DMS53 (cell line): ENCODE measurements around the gene PP2D1.
"Not testable (repeated sequence)": the region's sequence is repeated elsewhere in the genome, so short reads cannot be mapped to it uniquely, and the experiment has no call there.

Experiments
- DNase-seq: peaks from one replicate; lab custom pipeline; 2025; lab: John Stamatoyannopoulos, UW

Gene PP2D1

DNA sequence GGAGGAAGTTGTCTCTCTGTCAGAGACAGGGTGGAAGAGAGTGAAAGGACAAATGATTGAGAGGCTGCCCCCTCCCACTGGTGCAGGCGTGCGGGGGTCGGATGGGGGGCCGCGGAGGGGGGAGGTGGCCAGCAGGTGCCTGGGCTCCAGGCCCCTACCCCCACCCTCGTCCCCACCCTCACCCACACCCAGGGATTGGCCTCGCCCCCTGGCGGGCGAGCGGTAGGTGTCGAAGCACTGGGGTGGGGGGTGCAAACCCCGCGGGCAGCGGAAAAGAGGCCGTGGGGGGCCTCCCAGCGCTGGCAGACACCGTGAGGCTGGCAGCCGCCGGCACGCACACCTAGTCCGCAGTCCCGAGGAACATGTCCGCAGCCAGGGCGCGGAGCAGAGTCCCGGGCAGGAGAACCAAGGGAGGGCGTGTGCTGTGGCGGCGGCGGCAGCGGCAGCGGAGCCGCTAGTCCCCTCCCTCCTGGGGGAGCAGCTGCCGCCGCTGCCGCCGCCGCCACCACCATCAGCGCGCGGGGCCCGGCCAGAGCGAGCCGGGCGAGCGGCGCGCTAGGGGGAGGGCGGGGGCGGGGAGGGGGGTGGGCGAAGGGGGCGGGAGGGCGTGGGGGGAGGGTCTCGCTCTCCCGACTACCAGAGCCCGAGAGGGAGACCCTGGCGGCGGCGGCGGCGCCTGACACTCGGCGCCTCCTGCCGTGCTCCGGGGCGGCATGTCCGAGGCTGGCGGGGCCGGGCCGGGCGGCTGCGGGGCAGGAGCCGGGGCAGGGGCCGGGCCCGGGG, 27.9 kb upstream of the PP2D1 start, which contains the start of gene KAT2B:
Gene KAT2B, plus strand, starts transcription at position 682 of the 783 bp plus-strand sequence. Its CDS starts 32 bp downstream, at position 714.
- DNase-seq = peak; percentile 76

DNA sequence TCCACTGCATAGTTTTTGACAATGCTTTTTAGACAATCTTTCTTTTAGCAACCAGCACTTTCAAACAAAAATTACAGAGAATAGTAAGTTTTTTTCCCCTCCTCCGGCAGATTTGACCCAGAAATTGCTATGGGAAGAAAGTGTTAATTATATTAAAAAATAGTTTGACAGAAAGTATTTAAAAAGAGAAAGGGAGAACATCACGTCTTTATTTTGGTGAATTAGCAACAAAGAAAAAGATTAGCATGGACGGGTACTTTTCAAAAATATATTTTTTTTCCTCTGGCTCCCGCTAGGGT, 27.4 kb upstream of the PP2D1 start:
- no peak for DNase-seq

GRCh38 chr3:20038699-20039465, 26.8 kb upstream of the PP2D1 start:
- no peak for DNase-seq

DNA sequence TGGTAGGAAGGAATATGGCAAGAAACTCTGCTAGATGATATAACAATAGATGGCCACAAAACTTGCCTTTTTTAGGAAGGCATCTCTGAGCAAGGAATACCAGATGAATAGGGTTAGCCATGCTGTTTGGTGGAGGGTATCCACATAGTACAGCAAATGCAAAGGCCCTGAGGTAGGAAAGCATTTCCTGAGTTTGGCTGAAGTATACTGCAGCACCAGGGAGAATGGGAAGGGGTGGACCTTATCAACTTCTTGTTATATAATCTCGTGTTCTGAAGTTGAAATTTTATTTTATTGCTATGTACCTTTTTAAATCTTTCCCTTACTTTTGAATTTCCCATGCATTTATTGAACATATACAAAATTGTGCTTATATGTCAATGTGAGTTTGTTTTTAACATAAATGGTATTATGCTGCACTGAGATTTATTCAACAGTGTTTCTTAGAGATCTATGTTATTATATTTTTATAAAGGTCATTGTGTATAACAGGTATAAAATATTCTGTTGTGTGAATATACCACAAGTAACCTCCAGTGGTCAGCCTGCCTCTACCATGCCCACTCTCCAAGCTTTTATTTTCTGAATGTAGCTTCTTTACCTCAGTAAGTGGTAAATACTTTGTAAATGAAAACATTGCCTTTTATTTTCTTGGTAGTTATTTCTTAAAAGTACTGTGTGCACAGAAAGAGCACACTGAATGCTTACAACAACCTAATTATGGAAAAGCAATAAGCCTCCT, 25.4 kb upstream of the PP2D1 start:
- DNase-seq = no peak

- DNase-seq = no peak
These were observed 23.0 kb upstream of the PP2D1 start for GRCh38 chr3:20035019-20035418.

DNA sequence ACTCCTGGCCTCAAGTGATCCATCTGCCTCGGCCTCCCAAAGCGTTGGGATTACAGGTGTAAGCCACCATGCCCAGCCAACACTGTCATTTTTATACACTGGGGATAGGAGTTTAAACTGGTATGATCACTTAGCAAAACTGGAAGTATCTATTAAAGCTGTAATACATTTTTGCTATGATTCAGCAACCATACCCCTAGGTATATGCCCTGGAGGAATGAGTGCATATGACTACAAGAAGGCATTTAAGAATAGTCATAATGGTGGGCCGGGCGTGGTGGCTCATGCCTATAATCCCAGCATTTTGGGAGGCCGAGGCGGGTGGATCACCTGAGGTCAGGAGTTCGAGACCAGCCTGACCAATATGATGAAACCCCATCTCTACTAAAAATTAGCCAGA, 19.9 kb upstream of the PP2D1 start:
- not testable (repeated sequence) for DNase-seq

- no peak for DNase-seq
These were observed 16.9 kb upstream of the PP2D1 start for GRCh38 chr3:20028905-20029331.

DNA sequence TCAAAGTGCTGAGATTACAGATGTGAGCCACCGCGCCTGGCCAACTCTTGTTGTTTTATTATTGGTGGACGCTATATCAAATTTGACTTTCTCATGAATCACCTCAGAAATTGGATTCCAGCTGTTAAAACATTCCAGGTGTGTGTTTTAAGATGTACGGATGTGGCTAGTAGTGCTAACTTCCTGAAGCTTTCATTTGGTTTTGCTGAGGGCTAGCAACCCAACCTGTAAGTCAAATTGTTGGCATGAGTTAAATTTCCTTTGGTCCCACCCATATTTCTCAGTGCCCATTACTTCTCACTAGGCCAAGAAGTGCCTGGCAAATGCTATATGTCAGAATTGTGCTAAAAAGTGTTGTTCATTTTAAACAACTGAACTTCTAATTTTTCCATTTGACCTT, 15.1 kb upstream of the PP2D1 start:
- DNase-seq = no peak

- no peak for DNase-seq
These were observed 11.8 kb upstream of the PP2D1 start for GRCh38 chr3:20023623-20024405.

- no peak for DNase-seq
These were observed 11.0 kb upstream of the PP2D1 start for GRCh38 chr3:20022954-20023622.

DNA sequence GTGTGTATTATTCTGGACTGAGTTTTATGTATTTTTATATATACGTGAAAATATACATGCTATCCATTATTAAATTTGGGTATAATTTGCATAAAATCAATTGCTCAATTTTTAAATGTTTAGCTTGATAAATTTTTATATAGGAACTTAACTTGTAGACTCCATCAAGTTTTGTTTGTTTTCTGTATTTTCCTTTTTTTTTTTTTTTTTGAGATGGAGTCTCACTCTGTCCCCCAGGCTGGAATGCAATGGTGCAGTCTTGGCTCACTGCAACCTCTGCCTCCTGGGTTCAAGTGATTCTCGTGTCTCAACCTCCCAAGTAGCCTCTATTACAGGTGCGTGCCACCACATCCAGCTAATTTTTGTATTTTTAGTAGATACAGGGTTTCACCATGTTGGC, 4.0 kb upstream of the PP2D1 start:
- not testable (repeated sequence) for DNase-seq

- no peak for DNase-seq
These were observed 3.5 kb upstream of the PP2D1 start for GRCh38 chr3:20015525-20015924.

DNA sequence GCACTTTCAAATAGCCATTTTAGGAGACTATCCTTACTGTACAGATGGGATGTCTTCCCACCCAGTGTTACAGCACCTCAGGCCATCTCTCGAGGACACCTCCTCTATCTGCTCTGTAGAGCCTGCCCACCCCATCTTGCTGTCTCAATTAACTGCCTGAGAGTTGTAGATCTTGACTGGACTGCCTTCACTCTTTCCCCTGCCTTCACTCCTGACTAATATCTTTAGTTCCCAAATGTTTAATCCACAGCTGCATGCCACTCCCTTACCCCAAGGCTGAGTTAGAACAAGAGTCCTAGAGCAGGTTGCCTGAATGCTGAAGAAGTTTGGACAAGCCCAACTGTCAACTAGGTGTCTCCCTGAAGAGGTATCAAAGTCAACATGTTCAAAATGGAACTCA, 1.3 kb upstream of the PP2D1 start:
- DNase-seq = no peak

- DNase-seq = no peak
These were observed 3.4 kb downstream of the PP2D1 start for GRCh38 chr3:20008646-20009045.

- no peak for DNase-seq
These were observed 4.1 kb downstream of the PP2D1 start for GRCh38 chr3:20007960-20008359.

DNA sequence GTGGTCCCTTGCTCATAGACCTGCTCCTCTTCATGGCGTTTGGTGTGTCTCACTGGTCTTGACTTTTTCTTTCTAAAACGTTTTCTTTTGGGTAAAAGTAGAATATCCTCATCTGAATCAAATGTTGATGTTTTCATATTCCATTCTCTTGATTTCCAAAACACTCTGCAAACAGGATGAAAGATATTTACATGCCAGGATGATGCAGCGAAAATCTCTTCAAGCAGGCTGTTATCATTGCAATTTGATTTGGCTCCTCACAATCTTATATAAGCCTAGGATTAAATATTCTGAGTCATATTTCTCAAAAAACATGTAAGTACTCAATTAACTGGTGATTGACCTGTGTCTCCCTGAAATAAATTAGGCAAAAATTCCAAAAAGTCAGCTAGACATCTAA, 10.1 kb downstream of the PP2D1 start:
- no peak for DNase-seq

GRCh38 chr3:19997502-19997901, 14.6 kb downstream of the PP2D1 start:
- no peak for DNase-seq

DNA sequence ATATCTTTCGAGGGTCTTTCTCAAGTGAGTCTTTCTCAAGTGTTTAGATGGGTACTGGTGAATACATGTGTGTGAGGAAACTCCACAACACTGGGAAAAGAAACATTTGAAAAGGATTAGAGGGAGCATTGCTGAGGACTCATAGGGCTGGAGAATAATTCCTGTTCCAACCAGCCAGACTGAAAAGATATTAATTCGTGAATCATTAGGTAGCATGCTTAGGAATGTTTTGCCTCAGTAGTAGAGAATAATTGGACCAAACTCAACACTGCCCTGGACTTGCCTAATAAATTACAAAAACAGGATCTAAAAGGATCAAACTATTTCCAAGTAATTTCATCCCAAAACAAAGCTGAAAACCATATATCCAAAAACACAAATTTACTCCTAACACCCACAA, 17.3 kb downstream of the PP2D1 start:
- DNase-seq = no peak

DNA sequence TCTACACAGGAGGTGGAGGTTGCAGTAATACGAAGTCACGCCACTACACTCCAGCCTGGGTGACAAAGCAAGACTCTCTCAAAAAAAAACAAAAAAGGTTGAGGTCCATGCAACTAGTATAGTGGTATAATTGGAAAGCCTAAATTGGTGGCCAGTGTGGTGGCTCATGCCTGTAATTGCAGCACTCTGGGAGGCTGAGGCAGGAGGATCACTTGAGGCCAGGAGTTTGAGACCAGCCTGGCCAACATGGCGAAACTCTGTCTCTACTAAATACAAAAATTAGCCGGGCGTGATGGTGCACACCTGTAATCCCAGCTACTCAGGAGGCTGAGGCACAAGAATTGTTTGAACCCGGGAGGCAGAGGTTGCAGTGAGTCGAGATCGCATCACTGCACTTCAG, 23.2 kb downstream of the PP2D1 start:
- DNase-seq = not testable (repeated sequence)

DNA sequence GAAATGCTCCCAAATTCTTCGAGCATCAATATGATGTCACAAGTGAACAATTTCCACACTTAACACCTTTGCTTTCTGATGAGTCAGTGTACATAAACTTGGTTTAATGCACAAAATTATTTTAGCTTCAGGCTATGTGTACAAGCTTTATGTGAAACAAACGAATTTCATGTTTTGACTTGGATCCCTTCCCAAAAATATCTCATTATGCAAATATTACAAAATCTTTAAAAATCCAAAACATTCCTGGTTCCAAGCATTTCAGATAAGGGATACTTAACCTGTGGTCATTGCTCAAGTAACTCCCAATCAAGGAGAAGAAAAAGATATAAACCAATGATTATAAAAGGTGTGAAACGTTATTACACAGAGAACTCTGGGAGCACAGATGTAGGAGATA, 40.0 kb downstream of the PP2D1 start:
- DNase-seq = no peak

GRCh38 chr3:19970327-19970726, 41.7 kb downstream of the PP2D1 start:
- no peak for DNase-seq
